HT-29 (cell line): ENCODE data around the gene TNK1. TPM values are rescaled to one million over a fixed set of nuclear protein-coding genes. Genes with fewer than 3 reads are reported as not detected.
"Not testable (repeated sequence)": the region's sequence is repeated elsewhere in the genome, so short reads cannot be mapped to it uniquely, and the experiment has no call there.

Experiments
- DNase-seq: peaks from one replicate; pipeline ENCODE4 v3.0.0-alpha.2; 2015; ENCODE audit warnings: low spot score
- total RNA-seq: library from RNA; depleted of rRNA; stranded (reverse); fragments of >200 nt; shearing (Covaris generic); gene quantifications from 2 replicates; pipeline ENCODE4 v1.2.3, GENCODE V29; 2014; rRNA removed

TNK1 gene
- total RNA-seq = 4.8 and 9.4 TPM in 2 replicates

- peak; percentile 31 for DNase-seq
Measured at GRCh38 chr17:7380855-7381683, at the start of gene TNK1. Gene TNK1, plus strand, starts transcription at chr17:7381089. Its CDS starts 1,838 bp downstream, at chr17:7382927.

- DNase-seq = no peak
Measured at GRCh38 chr17:7332111-7332510, 48.8 kb upstream of the TNK1 start.

GRCh38 chr17:7332600-7333069, 48.3 kb upstream of the TNK1 start:
- not testable (repeated sequence) for DNase-seq

- no peak for DNase-seq
Measured at GRCh38 chr17:7334938-7335538, 45.9 kb upstream of the TNK1 start.

- not testable (repeated sequence) for DNase-seq
Measured at GRCh38 chr17:7335765-7336164, 45.1 kb upstream of the TNK1 start.

GRCh38 chr17:7336240-7337175, 44.4 kb upstream of the TNK1 start, which contains the start of gene ACAP1:
Gene ACAP1, plus strand, starts transcription at chr17:7336529. Its CDS starts 206 bp downstream, at chr17:7336735.
- no peak for DNase-seq

GRCh38 chr17:7337600-7337999, 43.3 kb upstream of the TNK1 start:
- DNase-seq = not testable (repeated sequence)

GRCh38 chr17:7340179-7340578, 40.7 kb upstream of the TNK1 start:
- DNase-seq = no peak

- DNase-seq = no peak
Measured at GRCh38 chr17:7341842-7342241, 39.0 kb upstream of the TNK1 start.

GRCh38 chr17:7343250-7343649, 37.6 kb upstream of the TNK1 start:
- no peak for DNase-seq

- DNase-seq = no peak
Measured at GRCh38 chr17:7346761-7347614, 33.9 kb upstream of the TNK1 start.

GRCh38 chr17:7347630-7348477, 33.0 kb upstream of the TNK1 start:
- no peak for DNase-seq

GRCh38 chr17:7348478-7349242, 32.2 kb upstream of the TNK1 start:
- DNase-seq = no peak

GRCh38 chr17:7351665-7352502, 29.0 kb upstream of the TNK1 start, which contains the start of gene KCTD11:
Gene KCTD11, plus strand, starts transcription at chr17:7352162.
- DNase-seq = peak; percentile 86

GRCh38 chr17:7352503-7352889, 28.4 kb upstream of the TNK1 start:
- no peak for DNase-seq

- DNase-seq = no peak
Measured at GRCh38 chr17:7352910-7353635, 27.8 kb upstream of the TNK1 start.

- DNase-seq = peak; percentile 37
Measured at GRCh38 chr17:7354262-7354843, 26.5 kb upstream of the TNK1 start.
